Stimulated activated CD8-positive, alpha-beta memory T cell treated with anti-CD3 and anti-CD28 coated beads, Interleukin-7, amount 100 ng/mL, for 1 hour (primary cell): ENCODE results near the gene CATSPERD.
"Not testable (repeated sequence)": the region's sequence is repeated elsewhere in the genome, so short reads cannot be mapped to it uniquely, and the experiment has no call there.

Experiments
- DNase-seq, 2 donors: peaks; one replicate each; pipeline ENCODE4 v3.0.0-alpha.2; 2020; ENCODE audit warnings: low read depth in 2 of 2

Gene CATSPERD

GRCh38 chr19:5727453-5728050 lies 7.1 kb downstream of the CATSPERD start:
- no peak for DNase-seq

GRCh38 chr19:5733172-5733571 lies 12.7 kb downstream of the CATSPERD start:
- not testable (repeated sequence) for DNase-seq

- DNase-seq, result no peak
Measured at GRCh38 chr19:5738423-5738822, 18.0 kb downstream of the CATSPERD start.

- DNase-seq, result no peak
Measured at GRCh38 chr19:5742051-5742450, 21.6 kb downstream of the CATSPERD start.

- DNase-seq, result no peak
Measured at GRCh38 chr19:5743630-5744029, 23.2 kb downstream of the CATSPERD start.

GRCh38 chr19:5744999-5745398 lies 24.6 kb downstream of the CATSPERD start:
- not testable (repeated sequence) for DNase-seq

- not testable (repeated sequence) for DNase-seq
Measured at GRCh38 chr19:5748920-5749319, 28.5 kb downstream of the CATSPERD start.

- DNase-seq, result no peak
Measured at GRCh38 chr19:5749505-5749904, 29.1 kb downstream of the CATSPERD start.

- DNase-seq, result no peak
Measured at GRCh38 chr19:5751709-5752108, 31.3 kb downstream of the CATSPERD start.

GRCh38 chr19:5753743-5754142 lies 33.3 kb downstream of the CATSPERD start:
- no peak for DNase-seq

GRCh38 chr19:5762608-5763217 lies 42.3 kb downstream of the CATSPERD start:
- no peak for DNase-seq

GRCh38 chr19:5765220-5765619 lies 44.8 kb downstream of the CATSPERD start:
- no peak for DNase-seq

- no peak for DNase-seq
Measured at GRCh38 chr19:5767949-5768348, 47.5 kb downstream of the CATSPERD start.

GRCh38 chr19:5772416-5772815 lies 52.0 kb downstream of the CATSPERD start:
- no peak for DNase-seq

GRCh38 chr19:5773276-5773675 lies 52.8 kb downstream of the CATSPERD start:
- DNase-seq, result no peak

- DNase-seq, result no peak
Measured at GRCh38 chr19:5774921-5775320, 54.5 kb downstream of the CATSPERD start.

- DNase-seq, result no peak
Measured at GRCh38 chr19:5775668-5776309, 55.4 kb downstream of the CATSPERD start.

- no peak for DNase-seq
Measured at GRCh38 chr19:5778402-5778801, 58.0 kb downstream of the CATSPERD start.

GRCh38 chr19:5780916-5781315 lies 60.5 kb downstream of the CATSPERD start:
- DNase-seq, result not testable (repeated sequence)

- DNase-seq, result no peak
Measured at GRCh38 chr19:5782322-5782721, 61.9 kb downstream of the CATSPERD start.

GRCh38 chr19:5782945-5783919 lies 62.8 kb downstream of the CATSPERD start:
- DNase-seq, result no peak

- no peak for DNase-seq
Measured at GRCh38 chr19:5784581-5785147, 64.2 kb downstream of the CATSPERD start, which contains the start of gene PRR22. Gene PRR22 (minus strand): TSS chr19:5784746. CDS start chr19:5784660, 86 bp downstream.
